Lung (tissue), 12 donors: Measurements from ENCODE around the gene ACO2. TPM values are rescaled to one million over a fixed set of nuclear protein-coding genes. Genes with fewer than 3 reads are reported as not detected.

Experiments used
- ATAC-seq: fragments of 200-7000 bp; cut with Tn5 transposase; one replicate; pipeline ENCODE4 v1.9.1; 2020; ENCODE audit warnings: moderate number of reproducible peaks; ENCODE audit not compliant: insufficient read depth, low FRiP score
- DNase-seq, 3 donors: peaks; one replicate each; pipeline ENCODE4 v3.0.0-alpha.2; 2013 to 2017
- H3K27ac ChIP-seq, 2 donors: one replicate each; pipeline ENCODE4 v1.5.1; 2013; ENCODE audit warnings: mild to moderate bottlenecking in 2 of 2, moderate library complexity in 2 of 2, control low read depth in 1 of 2, inconsistent platforms in 1 of 2, low read depth in 1 of 2, low read length in 1 of 2
- H3K27me3 ChIP-seq, 3 donors: one replicate each; pipeline ENCODE4 v1.5.1; 2013; ENCODE audit warnings: low read length in 2 of 3; ENCODE audit not compliant: control insufficient read depth in 3 of 3, insufficient read depth in 3 of 3
- H3K36me3 ChIP-seq, 4 donors: one replicate each; pipeline ENCODE4 v1.5.1; 2013; ENCODE audit warnings: low read length in 4 of 4, mild to moderate bottlenecking in 1 of 4, moderate library complexity in 1 of 4; ENCODE audit not compliant: control insufficient read depth in 4 of 4, insufficient read depth in 4 of 4
- H3K4me1 ChIP-seq, 5 donors: one replicate each; pipeline ENCODE4 v1.5.1; 2013; ENCODE audit warnings: low read length in 5 of 5, mild to moderate bottlenecking in 2 of 5, moderate library complexity in 1 of 5; ENCODE audit not compliant: control insufficient read depth in 5 of 5, insufficient read depth in 5 of 5
- H3K4me3 ChIP-seq: one replicate; pipeline ENCODE4 v1.5.1; 2013; ENCODE audit warnings: mild to moderate bottlenecking, control low read depth, moderate library complexity
- H3K9ac ChIP-seq, 2 donors: one replicate each; pipeline ENCODE4 v1.5.1; 2013; ENCODE audit warnings: low read length in 2 of 2, control low read depth in 1 of 2; ENCODE audit not compliant: insufficient read depth in 1 of 2
- H3K9me3 ChIP-seq, 4 donors: one replicate each; pipeline ENCODE4 v1.5.1; 2013; ENCODE audit warnings: low read length in 3 of 4, mild to moderate bottlenecking in 1 of 4, moderate library complexity in 1 of 4; ENCODE audit not compliant: control insufficient read depth in 4 of 4, insufficient read depth in 3 of 4
- WGBS, 2 donors: extraction: QIAGEN DNeasy Blood & Tissue Kit; methylation state at CpG; one replicate each; pipeline ENCODE4 v1.1.7; 2013; 5-methylcytosine and 5-hydroxymethylcytosine counted together
- polyA plus RNA-seq, 2 donors: library from polyadenylated mRNA; stranded (reverse); fragments of 200-250 nt; gene quantifications; one replicate each; pipeline ENCODE4 v1.2.1, GENCODE V29; 2013
- total RNA-seq, 2 donors: library from RNA; depleted of rRNA in 1 of 2; stranded (reverse); fragments of >200 nt in 1 of 2; gene quantifications; one replicate each; pipeline ENCODE4 v1.2.1, GENCODE V29; 2014 to 2021
- TF ChIP-seq, protein P1 (sequence below): IDR thresholded peaks from 2 replicates; pipeline ENCODE4 v1.5.1; 2012; ENCODE audit warnings: mild to moderate bottlenecking; ENCODE audit errors: control extremely low read depth, extremely low read depth
- donor health status: control.
- donor health status: control.
- donor health status: Bipolar disorder and iron deficiency.
- donor health status: healthy.
- donor health status: DM: yes; HTN: yes; CAD: no.

Gene ACO2
- total and polyA plus RNA-seq, 4 donors = 34.1 to 101 (median 62.5) TPM

DNA sequence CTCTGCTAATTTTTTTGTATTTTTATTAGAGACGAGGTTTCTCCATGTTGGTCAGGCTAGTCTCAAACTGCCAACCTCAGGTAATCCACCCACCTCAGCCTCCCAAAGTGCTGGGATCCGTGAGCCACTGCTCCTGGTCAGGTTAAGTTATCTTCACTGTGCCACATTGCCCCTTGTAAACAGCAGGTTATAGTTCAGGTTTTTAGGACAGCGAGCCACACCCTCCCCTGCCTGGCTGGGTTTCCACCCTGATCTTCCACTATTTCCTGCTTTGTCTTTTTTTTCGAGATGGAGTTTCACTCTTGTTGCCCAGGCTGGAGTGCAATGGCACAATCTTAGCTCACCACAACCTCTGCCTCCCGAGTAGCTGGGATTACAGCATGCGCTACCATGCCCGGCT is 16.1 kb downstream of the ACO2 start:
- Histone ChIP-seq H3K36me3 (no peaks in the 10 kb centered on the region), H3K9ac (no peak overlapping the region), H3K27ac (peak overlapping the region in 1 of 2 donors; percentile 42), H3K9me3 (no peaks in the 10 kb centered on the region), H3K27me3 (no peaks in the 10 kb centered on the region), H3K4me3 (no peak overlapping the region), H3K4me1 (peaks cover 0 to 31% (median 16%) of the 10 kb centered on the region in 5 donors)
- 62 to 73% methylated on average over 7 of the region's 7 CpGs for WGBS, 2 donors
- TF ChIP-seq, protein P1, sequence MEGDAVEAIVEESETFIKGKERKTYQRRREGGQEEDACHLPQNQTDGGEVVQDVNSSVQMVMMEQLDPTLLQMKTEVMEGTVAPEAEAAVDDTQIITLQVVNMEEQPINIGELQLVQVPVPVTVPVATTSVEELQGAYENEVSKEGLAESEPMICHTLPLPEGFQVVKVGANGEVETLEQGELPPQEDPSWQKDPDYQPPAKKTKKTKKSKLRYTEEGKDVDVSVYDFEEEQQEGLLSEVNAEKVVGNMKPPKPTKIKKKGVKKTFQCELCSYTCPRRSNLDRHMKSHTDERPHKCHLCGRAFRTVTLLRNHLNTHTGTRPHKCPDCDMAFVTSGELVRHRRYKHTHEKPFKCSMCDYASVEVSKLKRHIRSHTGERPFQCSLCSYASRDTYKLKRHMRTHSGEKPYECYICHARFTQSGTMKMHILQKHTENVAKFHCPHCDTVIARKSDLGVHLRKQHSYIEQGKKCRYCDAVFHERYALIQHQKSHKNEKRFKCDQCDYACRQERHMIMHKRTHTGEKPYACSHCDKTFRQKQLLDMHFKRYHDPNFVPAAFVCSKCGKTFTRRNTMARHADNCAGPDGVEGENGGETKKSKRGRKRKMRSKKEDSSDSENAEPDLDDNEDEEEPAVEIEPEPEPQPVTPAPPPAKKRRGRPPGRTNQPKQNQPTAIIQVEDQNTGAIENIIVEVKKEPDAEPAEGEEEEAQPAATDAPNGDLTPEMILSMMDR = no peak
- ATAC-seq (no peak), DNase-seq (no peak)

GRCh38 chr22:41487037-41487935 is 18.4 kb downstream of the ACO2 start:
- H3K27ac ChIP-seq = peak overlapping the region in 1 of 2 donors; percentile 75
- no peaks in the 10 kb centered on the region for H3K9me3 ChIP-seq
- no peaks in the 10 kb centered on the region for H3K36me3 ChIP-seq
- DNase-seq (peak; percentile 43 to 88 (median 77)), ATAC-seq (no peak)
- H3K27me3 ChIP-seq = no peaks in the 10 kb centered on the region
- TF ChIP-seq, protein P1 = no peak
- H3K4me3 ChIP-seq = no peak overlapping the region
- WGBS, 2 donors = 79 to 84% methylated on average over 8 of the region's 8 CpGs
- H3K4me1 ChIP-seq = peaks cover 4 to 35% (median 11%) of the 10 kb centered on the region in 5 donors
- no peak overlapping the region for H3K9ac ChIP-seq

- TF ChIP-seq, protein P1 = no peak
- Histone ChIP-seq H3K27me3 (no peaks in the 10 kb centered on the region), H3K9me3 (no peaks in the 10 kb centered on the region), H3K27ac (peak overlapping the region in 1 of 2 donors; percentile 75), H3K4me1 (peaks cover 4 to 28% (median 11%) of the 10 kb centered on the region in 5 donors), H3K4me3 (no peak overlapping the region), H3K36me3 (no peaks in the 10 kb centered on the region), H3K9ac (no peak overlapping the region)
- DNase-seq = no peak
- ATAC-seq = no peak
- 90% methylated on average over 4 of the region's 4 CpGs for WGBS, 2 donors
Observed at GRCh38 chr22:41488076-41488475, 19.2 kb downstream of the ACO2 start.
